Activated T-helper 2 cell treated with anti-CD3 and anti-CD28 coated beads, Interferon-gamma antibody, Interleukin-2, Interleukin-4, amounts not matched to agents 10 μg/mL and 5 μg/mL and 100 μg/mL, durations not matched to agents 14 hours and 24 hours and 36 hours (primary cell): ENCODE measurements around the gene FYN. TPM values are rescaled to one million over a fixed set of nuclear protein-coding genes. Genes with fewer than 3 reads are reported as not detected.

Source experiments
- DNase-seq: peaks from one replicate; pipeline ENCODE4 v3.0.0; 2021; ENCODE audit warnings: low spot score
- H3K27ac Mint-ChIP-seq: one replicate; pipeline ENCODE4 v1.8.0; 2021; ENCODE audit warnings: mixed read lengths
- H3K27me3 Mint-ChIP-seq: one replicate; pipeline ENCODE4 v1.8.0; 2021; ENCODE audit warnings: low read depth, mixed read lengths
- H3K36me3 Mint-ChIP-seq: one replicate; pipeline ENCODE4 v1.8.0; 2021; ENCODE audit warnings: low read depth, mixed read lengths
- H3K4me1 Mint-ChIP-seq: one replicate; pipeline ENCODE4 v1.8.0; 2021; ENCODE audit warnings: low read depth, mixed read lengths
- H3K4me3 Mint-ChIP-seq: one replicate; pipeline ENCODE4 v1.8.0; 2021; ENCODE audit warnings: low read depth, mild to moderate bottlenecking, moderate library complexity, mixed read lengths
- H3K9me3 Mint-ChIP-seq: one replicate; pipeline ENCODE4 v1.8.0; 2021; ENCODE audit warnings: mixed read lengths
- intact Hi-C: fragments of 100-400 bp; cut with micrococcal nuclease; formaldehyde crosslinking; loops from one replicate; pipeline ENCODE4 v1.15.1; 2023
- total RNA-seq: library from RNA; stranded (reverse); gene quantifications from 2 replicates; pipeline ENCODE4 v1.2.3, GENCODE V29; 2022

Gene FYN
- total RNA-seq, 1 donor from 2014 or later, result 359 TPM

DNA sequence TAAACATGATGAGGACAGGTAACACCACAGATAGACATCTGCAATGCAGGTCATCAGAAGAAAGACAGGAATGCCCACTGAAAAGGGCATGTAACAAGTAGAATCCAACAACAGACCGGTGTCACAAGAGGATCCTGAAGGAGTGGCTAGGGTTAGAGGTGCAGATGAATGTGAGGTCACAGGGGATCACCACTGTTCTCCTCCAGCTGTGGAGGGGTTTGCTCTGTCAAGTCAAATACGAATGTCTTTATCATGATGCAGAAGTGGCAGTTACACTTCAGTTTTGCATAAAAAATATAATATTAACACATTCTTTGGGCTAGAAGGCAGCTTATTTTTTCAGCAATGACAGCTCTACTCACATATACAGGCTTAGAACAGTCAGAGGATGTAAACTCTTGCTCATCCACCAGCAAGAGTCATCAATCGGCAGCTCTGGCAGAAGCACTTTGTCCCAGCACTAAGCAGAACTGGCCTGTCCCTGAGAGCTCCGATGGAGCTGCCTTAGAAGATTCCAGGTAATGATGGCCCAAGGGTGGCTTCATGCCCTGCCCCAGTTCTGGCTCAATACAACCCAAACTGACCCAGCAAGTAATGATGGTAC is 137.1 kb downstream of the FYN start:
- Mint-ChIP-seq H3K27ac (peak overlapping the region; percentile 56), H3K9me3 (peaks cover 10% of the 10 kb centered on the region), H3K36me3 (peaks cover 95% of the 10 kb centered on the region), H3K27me3 (no peaks in the 10 kb centered on the region), H3K4me3 (no peak overlapping the region), H3K4me1 (peaks cover 55% of the 10 kb centered on the region)
- intact Hi-C loops, result no loop called here
- no peak for DNase-seq

DNA sequence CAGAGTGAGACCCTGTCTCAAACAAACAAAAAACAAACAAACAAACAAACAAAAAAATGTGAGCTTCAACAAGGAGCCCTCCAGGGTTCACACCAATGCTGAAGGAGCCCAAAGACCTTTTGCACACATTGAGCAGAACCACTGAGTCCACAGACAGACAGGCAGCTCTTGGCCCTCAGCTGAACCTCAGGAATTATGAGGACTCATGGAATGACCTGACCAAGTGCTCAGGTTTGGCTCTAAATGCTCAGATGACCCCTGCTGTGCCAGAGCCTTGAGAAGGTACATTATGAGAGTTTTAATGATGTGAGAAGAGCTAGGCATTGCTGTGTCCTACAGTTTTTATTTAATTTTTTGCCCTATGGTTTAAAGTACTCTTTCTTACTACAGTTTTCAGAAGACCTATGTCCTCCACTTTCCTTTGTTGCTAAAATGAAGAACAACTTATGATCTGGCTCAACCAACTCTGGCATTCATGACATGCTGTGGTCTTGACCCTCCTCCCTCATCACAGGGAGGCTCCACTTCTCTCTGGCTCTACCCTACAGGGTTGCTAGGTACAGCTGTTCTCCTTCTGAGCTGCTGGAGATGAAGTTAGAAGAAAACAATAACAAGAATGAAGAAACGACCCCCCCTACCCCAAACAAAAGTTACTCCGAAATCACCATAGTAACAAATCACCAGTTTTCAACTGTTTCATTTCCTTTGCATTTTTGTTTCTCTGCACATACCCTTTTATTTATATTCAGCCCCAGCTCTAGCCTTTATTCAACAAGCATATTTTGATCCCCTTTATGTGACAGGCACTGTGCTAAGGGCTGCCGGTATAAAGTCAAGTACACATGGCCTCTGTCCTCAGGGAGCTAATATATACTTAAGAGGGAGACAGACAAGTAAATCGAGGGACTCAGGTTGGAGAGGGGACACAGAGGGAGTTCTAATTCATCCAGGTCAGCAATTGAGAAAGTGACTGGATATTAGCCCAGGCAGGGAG is 138.9 kb downstream of the FYN start:
- peaks cover 10% of the 10 kb centered on the region for H3K9me3 Mint-ChIP-seq
- intact Hi-C loops, result no loop called here
- peaks cover 52% of the 10 kb centered on the region for H3K4me1 Mint-ChIP-seq
- DNase-seq, result no peak
- H3K27ac Mint-ChIP-seq, result peak overlapping the region; percentile 31
- H3K4me3 Mint-ChIP-seq, result no peak overlapping the region
- peaks cover 94% of the 10 kb centered on the region for H3K36me3 Mint-ChIP-seq
- no peaks in the 10 kb centered on the region for H3K27me3 Mint-ChIP-seq

DNA sequence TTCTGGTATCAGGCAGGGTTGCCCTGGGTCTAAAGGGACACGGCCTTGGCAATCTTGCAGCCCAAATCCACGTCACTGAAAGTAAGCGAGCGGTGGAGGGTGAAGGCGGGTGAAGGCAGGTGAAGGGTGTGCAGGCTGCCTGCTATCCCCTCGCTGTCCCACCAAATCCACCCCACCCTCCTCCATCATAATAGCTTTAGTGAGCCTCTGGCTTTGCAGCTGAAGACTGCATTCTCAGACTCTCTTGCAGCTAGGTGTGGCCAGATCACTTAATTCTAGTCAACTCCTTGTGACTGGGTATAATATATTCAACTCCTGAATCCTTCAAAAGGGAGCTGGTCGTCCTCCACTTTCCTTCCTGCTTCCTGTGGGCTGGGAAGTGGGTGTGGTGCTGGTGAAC is 140.9 kb downstream of the FYN start:
- Mint-ChIP-seq H3K4me3 (no peak overlapping the region), H3K36me3 (peaks cover 83% of the 10 kb centered on the region), H3K27me3 (no peaks in the 10 kb centered on the region), H3K4me1 (peaks cover 40% of the 10 kb centered on the region), H3K9me3 (peaks cover 10% of the 10 kb centered on the region), H3K27ac (no peak overlapping the region)
- no peak for DNase-seq
- intact Hi-C loops, result no loop called here

GRCh38 chr6:111731456-111732195 is 141.6 kb downstream of the FYN start:
- intact Hi-C loops, result no loop called here
- H3K4me1 Mint-ChIP-seq, result peaks cover 37% of the 10 kb centered on the region

DNA sequence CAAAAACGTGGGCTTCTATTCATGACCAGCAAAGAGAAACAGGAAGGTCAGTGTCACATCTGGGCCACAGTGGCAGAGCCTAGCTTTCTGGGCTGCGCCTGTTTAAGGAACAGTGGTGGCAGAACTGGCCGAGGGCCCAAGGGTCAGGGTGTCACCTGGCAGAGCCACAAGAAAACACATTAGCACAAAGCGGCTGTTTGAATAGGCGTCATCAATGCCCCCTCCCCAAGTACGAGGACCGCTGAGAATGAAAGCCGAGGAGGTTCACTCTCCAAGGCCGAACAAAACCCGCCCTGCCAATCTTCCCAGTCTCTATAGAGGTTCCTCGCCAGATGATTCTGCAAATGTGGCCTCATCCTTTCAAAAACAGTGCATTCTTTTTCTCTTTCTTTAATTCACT is 142.4 kb downstream of the FYN start:
- Mint-ChIP-seq H3K4me3 (no peak overlapping the region), H3K36me3 (peaks cover 84% of the 10 kb centered on the region), H3K9me3 (peaks cover 10% of the 10 kb centered on the region), H3K27ac (no peak overlapping the region), H3K4me1 (peaks cover 35% of the 10 kb centered on the region), H3K27me3 (no peaks in the 10 kb centered on the region)
- DNase-seq, result no peak
- intact Hi-C loops, result no loop called here

More at GRCh38 chr6:111731456-111732195, 141.6 kb downstream of the FYN start:
- H3K27ac Mint-ChIP-seq, result no peak overlapping the region
- H3K27me3 Mint-ChIP-seq, result no peaks in the 10 kb centered on the region
- H3K9me3 Mint-ChIP-seq, result peaks cover 10% of the 10 kb centered on the region
- H3K36me3 Mint-ChIP-seq, result peaks cover 83% of the 10 kb centered on the region
- no peak for DNase-seq
- H3K4me3 Mint-ChIP-seq, result no peak overlapping the region

DNA sequence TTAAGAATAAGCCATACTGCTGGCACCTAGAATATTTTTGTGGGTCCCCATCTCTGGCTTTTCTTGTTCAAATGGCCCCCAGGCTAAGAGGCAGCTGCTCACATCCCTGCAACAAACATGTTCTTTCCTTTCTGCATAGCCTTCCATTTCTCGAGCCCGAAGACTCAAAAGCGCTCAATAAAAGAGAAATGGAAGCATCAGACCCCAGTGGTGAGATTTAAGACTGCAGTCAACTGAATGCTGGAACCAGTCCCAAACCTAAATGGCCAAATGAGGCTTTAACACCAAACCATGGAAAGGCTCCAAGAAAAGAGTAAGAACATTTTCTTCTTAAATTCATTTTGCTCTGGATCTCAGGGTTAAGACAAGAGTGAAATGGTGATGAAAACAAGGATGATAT is 145.4 kb downstream of the FYN start:
- Mint-ChIP-seq H3K9me3 (peaks cover 4% of the 10 kb centered on the region), H3K4me1 (peaks cover 42% of the 10 kb centered on the region), H3K4me3 (no peak overlapping the region), H3K27me3 (no peaks in the 10 kb centered on the region), H3K27ac (no peak overlapping the region), H3K36me3 (peaks cover 70% of the 10 kb centered on the region)
- intact Hi-C loops, result no loop called here
- no peak for DNase-seq

- H3K9me3 Mint-ChIP-seq, result no peaks in the 10 kb centered on the region
- H3K4me3 Mint-ChIP-seq, result no peak overlapping the region
- H3K36me3 Mint-ChIP-seq, result peaks cover 70% of the 10 kb centered on the region
- DNase-seq, result no peak
- H3K27ac Mint-ChIP-seq, result no peak overlapping the region
- no peaks in the 10 kb centered on the region for H3K27me3 Mint-ChIP-seq
- H3K4me1 Mint-ChIP-seq, result peaks cover 49% of the 10 kb centered on the region
- intact Hi-C loops, result no loop called here
Observed at GRCh38 chr6:111727041-111727440, 146.2 kb downstream of the FYN start.

DNA sequence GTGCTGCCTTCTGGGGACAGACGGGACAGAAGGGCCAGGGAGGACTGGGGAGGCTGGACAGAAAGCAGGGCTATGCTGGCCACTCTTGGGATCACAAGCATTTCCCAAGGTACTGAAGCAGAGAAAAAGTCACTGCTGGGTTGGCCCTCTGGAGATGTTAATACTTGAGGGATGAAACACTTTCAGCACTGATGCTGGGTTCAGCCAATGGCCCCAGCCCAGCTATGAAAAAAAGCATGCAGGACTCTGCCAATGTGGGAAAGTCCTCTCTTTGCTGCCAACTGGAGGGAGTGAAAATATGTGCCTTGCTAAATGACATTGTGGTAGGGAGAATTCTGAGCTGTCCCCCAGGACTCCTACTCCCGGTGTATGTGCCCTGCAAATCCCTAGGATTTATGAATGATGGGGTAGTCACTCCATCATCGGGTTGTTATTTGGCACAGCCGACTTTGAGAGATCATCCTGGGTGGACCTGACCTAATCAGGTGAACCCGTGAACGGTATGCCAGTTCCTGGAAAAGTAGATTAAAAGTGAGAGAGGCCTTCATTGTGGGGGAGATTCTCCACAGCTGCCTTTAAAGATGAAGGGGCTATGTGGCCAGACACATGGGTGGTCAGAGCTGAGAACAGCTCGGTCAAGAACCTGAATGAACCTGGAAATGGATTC is 147.7 kb downstream of the FYN start:
- Mint-ChIP-seq H3K4me1 (peaks cover 59% of the 10 kb centered on the region), H3K36me3 (peaks cover 71% of the 10 kb centered on the region), H3K9me3 (no peaks in the 10 kb centered on the region), H3K4me3 (no peak overlapping the region), H3K27me3 (no peaks in the 10 kb centered on the region), H3K27ac (peak overlapping the region; percentile 30)
- no peak for DNase-seq
- intact Hi-C loops, result no loop called here

DNA sequence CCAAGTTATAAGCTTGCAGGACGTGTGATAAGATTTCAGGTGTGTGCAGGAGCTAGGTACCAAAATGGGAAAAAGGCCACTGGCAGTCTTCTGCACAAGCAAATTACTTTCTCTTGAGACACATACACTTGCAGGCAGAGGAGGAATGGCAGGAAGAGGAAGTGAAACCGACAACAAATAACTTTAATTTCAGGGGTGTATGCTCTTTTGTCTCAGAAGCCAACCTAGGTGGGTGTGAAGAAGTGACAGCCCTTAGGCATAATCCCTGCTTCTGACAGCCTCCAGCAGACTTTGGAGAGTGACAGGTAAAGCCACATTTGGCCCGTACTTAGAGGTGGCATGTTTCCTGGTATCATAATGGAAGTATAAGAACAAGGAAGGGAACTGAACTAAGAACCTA is 148.7 kb downstream of the FYN start:
- H3K4me3 Mint-ChIP-seq, result peak overlapping the region; percentile 60
- intact Hi-C loops, result loop anchor here (5.0 kb wide), 2 partner anchors 33 to 73 kb away; no protein-coding TSS in a partner anchor
- peaks cover 57% of the 10 kb centered on the region for H3K4me1 Mint-ChIP-seq
- H3K36me3 Mint-ChIP-seq, result peaks cover 72% of the 10 kb centered on the region
- H3K27me3 Mint-ChIP-seq, result no peaks in the 10 kb centered on the region
- H3K9me3 Mint-ChIP-seq, result no peaks in the 10 kb centered on the region
- DNase-seq, result no peak
- peak overlapping the region; percentile 75 for H3K27ac Mint-ChIP-seq

- Mint-ChIP-seq H3K27me3 (no peaks in the 10 kb centered on the region), H3K36me3 (peaks cover 75% of the 10 kb centered on the region), H3K4me3 (peak overlapping the region; percentile 60), H3K9me3 (no peaks in the 10 kb centered on the region), H3K27ac (peak overlapping the region; percentile 75), H3K4me1 (peaks cover 56% of the 10 kb centered on the region)
- intact Hi-C loops, result loop anchor here (5.0 kb wide), 2 partner anchors 33 to 73 kb away; no protein-coding TSS in a partner anchor
- no peak for DNase-seq
Observed at GRCh38 chr6:111724039-111724438, 149.2 kb downstream of the FYN start.

GRCh38 chr6:111723412-111723970 is 149.8 kb downstream of the FYN start:
- H3K4me1 Mint-ChIP-seq, result peaks cover 55% of the 10 kb centered on the region
- peaks cover 78% of the 10 kb centered on the region for H3K36me3 Mint-ChIP-seq
- H3K27me3 Mint-ChIP-seq, result no peaks in the 10 kb centered on the region
- no peak overlapping the region for H3K4me3 Mint-ChIP-seq
- DNase-seq, result no peak
- no peaks in the 10 kb centered on the region for H3K9me3 Mint-ChIP-seq
- intact Hi-C loops, result loop anchor here (5.0 kb wide), 2 partner anchors 34 to 74 kb away; no protein-coding TSS in a partner anchor
- H3K27ac Mint-ChIP-seq, result no peak overlapping the region
